Neuronal stem cell (in vitro differentiated cells): Measurements from ENCODE around the gene AGAP1.

Source experiments
- DNase-seq: peaks from one replicate; pipeline ENCODE4 v3.0.0-alpha.2; 2013; ENCODE audit warnings: low spot score
- H2AFZ ChIP-seq: one replicate; pipeline ENCODE4 v1.6.1; 2013; ENCODE audit warnings: mild to moderate bottlenecking, low read length, inconsistent platforms
- H2AK5ac ChIP-seq: 2 replicates; pipeline ENCODE4 v1.6.1; 2013; ENCODE audit warnings: low read depth, mild to moderate bottlenecking, inconsistent platforms, low read length, moderate library complexity, mixed read lengths
- H2BK120ac ChIP-seq: 2 replicates; pipeline ENCODE4 v1.6.1; 2013; ENCODE audit warnings: low read depth, mild to moderate bottlenecking, inconsistent platforms, low read length, moderate library complexity, mixed read lengths
- H2BK12ac ChIP-seq: one replicate; pipeline ENCODE4 v1.6.1; 2013; ENCODE audit warnings: low read length, inconsistent platforms
- H2BK15ac ChIP-seq: 2 replicates; pipeline ENCODE4 v1.6.1; 2013; ENCODE audit warnings: mild to moderate bottlenecking, low read length, inconsistent platforms, mixed read lengths
- H2BK5ac ChIP-seq: one replicate; pipeline ENCODE4 v1.6.1; 2013; ENCODE audit warnings: inconsistent platforms, mild to moderate bottlenecking, low read length, moderate library complexity
- H3K14ac ChIP-seq: one replicate; pipeline ENCODE4 v1.6.1; 2013; ENCODE audit warnings: low read length, inconsistent platforms
- H3K18ac ChIP-seq: 2 replicates; pipeline ENCODE4 v1.6.1; 2013; ENCODE audit warnings: low read length, inconsistent platforms
- H3K23ac ChIP-seq: 2 replicates; pipeline ENCODE4 v1.6.1; 2013; ENCODE audit warnings: low read depth, mild to moderate bottlenecking, mixed read lengths, low read length, inconsistent platforms; ENCODE audit not compliant: poor library complexity
- H3K27ac ChIP-seq: replicated peaks from 3 replicates; pipeline ENCODE4 v1.5.1; 2013; ENCODE audit warnings: low read length, inconsistent platforms
- H3K27me3 ChIP-seq, 3 experiments: 2 replicates each; pipeline ENCODE4 v1.6.1; 2013; ENCODE audit warnings: low read length in 3 of 3, mild to moderate bottlenecking in 2 of 3, inconsistent platforms in 1 of 3, low read depth in 1 of 3, mixed read lengths in 1 of 3, moderate library complexity in 1 of 3; ENCODE audit not compliant: control insufficient read depth in 3 of 3, insufficient read depth in 3 of 3
- H3K36me3 ChIP-seq, 2 donors: replicated peaks in 1 of 2; 2 replicates each; pipeline ENCODE4 v1.6.1; 2013; ENCODE audit warnings: low read length in 2 of 2; ENCODE audit not compliant: control insufficient read depth in 2 of 2, insufficient read depth in 2 of 2
- H3K4ac ChIP-seq: 2 replicates; pipeline ENCODE4 v1.6.1; 2013; ENCODE audit warnings: inconsistent platforms, mild to moderate bottlenecking, low read length, moderate library complexity
- H3K4me1 ChIP-seq, 2 donors: 1 replicate in 1 of 2; 2 replicates in 1 of 2; pipeline ENCODE4 v1.6.1; 2013; ENCODE audit warnings: low read length in 2 of 2, low read depth in 1 of 2; ENCODE audit not compliant: control insufficient read depth in 2 of 2, insufficient read depth in 1 of 2
- H3K4me2 ChIP-seq: one replicate; pipeline ENCODE4 v1.6.1; 2013; ENCODE audit warnings: mild to moderate bottlenecking, low read length, inconsistent platforms; ENCODE audit not compliant: insufficient read depth, poor library complexity, severe bottlenecking
- H3K4me3 ChIP-seq, 2 donors: 2 replicates each; pipeline ENCODE4 v1.5.1; 2013; ENCODE audit warnings: low read length in 2 of 2, mild to moderate bottlenecking in 2 of 2, inconsistent platforms in 1 of 2, moderate library complexity in 1 of 2
- H3K79me1 ChIP-seq: one replicate; pipeline ENCODE4 v1.6.1; 2013; ENCODE audit warnings: low read depth, mild to moderate bottlenecking, inconsistent platforms, low read length, moderate library complexity
- H3K9ac ChIP-seq: one replicate; pipeline ENCODE4 v1.6.1; 2013; ENCODE audit warnings: mild to moderate bottlenecking, low read depth, low read length, inconsistent platforms; ENCODE audit not compliant: poor library complexity
- H3K9me3 ChIP-seq, 2 donors: replicated peaks in 1 of 2; 2 replicates each; pipeline versions ENCODE3 to v1.6.1; 2013; ENCODE audit warnings: low read length in 2 of 2, mild to moderate bottlenecking in 2 of 2, inconsistent platforms in 1 of 2, low read depth in 1 of 2, mixed read lengths in 1 of 2, moderate library complexity in 1 of 2; ENCODE audit not compliant: control insufficient read depth in 2 of 2, insufficient read depth in 1 of 2
- H4K8ac ChIP-seq: one replicate; pipeline ENCODE4 v1.6.1; 2013; ENCODE audit warnings: low read depth, mild to moderate bottlenecking, inconsistent platforms, low read length, moderate library complexity
- H4K91ac ChIP-seq: one replicate; pipeline ENCODE4 v1.6.1; 2013; ENCODE audit warnings: low read length, low read depth, mild to moderate bottlenecking, inconsistent platforms; ENCODE audit not compliant: poor library complexity
- WGBS, 2 donors: extraction: QIAGEN DNeasy Blood & Tissue Kit; methylation state at CpG; one replicate each; pipeline ENCODE4 v1.1.7; 2013; ENCODE audit warnings: missing lambda C conversion rate in 2 of 2, mixed read lengths in 1 of 2; ENCODE audit not compliant: insufficient read length in 2 of 2, insufficient replicate concordance in 1 of 2; ENCODE audit errors: extremely low coverage in 2 of 2; 5-methylcytosine and 5-hydroxymethylcytosine counted together

The AGAP1 gene

DNA sequence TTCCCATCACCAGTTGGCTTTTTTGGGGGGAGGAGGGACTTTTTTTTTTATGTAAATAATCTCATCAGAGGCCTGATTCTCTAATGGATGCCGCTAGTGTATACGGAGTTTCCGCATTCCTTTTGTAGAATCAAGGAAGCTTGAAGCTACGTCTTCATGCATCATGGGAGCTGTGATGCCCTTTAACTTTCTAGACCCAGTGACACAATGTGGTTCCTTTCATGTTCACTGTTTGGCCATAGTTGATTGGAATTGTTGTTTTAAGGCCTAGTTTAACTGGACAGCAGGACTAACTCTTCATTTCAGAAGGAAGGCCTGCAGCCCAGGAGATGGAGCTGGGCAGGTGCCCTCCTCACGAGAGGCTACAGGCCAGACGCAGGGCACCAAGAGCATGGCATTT lies 287.9 kb downstream of the AGAP1 start:
- Histone ChIP-seq H4K91ac (no peak overlapping the region), H2BK5ac (no peak overlapping the region), H3K27me3 (peaks cover 0 to 1% (median 0%) of the 10 kb centered on the region in 3 experiments), H4K8ac (no peak overlapping the region), H3K4me2 (no peak overlapping the region), H3K4me1 (peaks cover 0 to 14% of the 10 kb centered on the region in 2 donors), H2BK12ac (no peak overlapping the region), H3K9ac (no peak overlapping the region), H3K79me1 (no peaks in the 10 kb centered on the region), H3K4ac (no peak overlapping the region), H3K23ac (no peak overlapping the region), H2AFZ (no peak overlapping the region), H2BK120ac (no peak overlapping the region), H3K36me3 (peaks cover 5 to 41% of the 10 kb centered on the region in 2 donors), H2BK15ac (no peak overlapping the region), H3K14ac (no peak overlapping the region), H3K4me3 (no peak overlapping the region), H2AK5ac (no peak overlapping the region), H3K9me3 (no peaks in the 10 kb centered on the region), H3K27ac (no peak overlapping the region), H3K18ac (no peak overlapping the region)
- no peak for DNase-seq
- WGBS, 2 donors, result no CpG with 5 or more reads among the region's 6 CpGs

- Histone ChIP-seq H3K14ac (no peak overlapping the region), H3K36me3 (peaks cover 7 to 39% of the 10 kb centered on the region in 2 donors)
- no CpG with 5 or more reads among the region's 4 CpGs for whole genome bisulfite sequencing, 2 donors
Measured at GRCh38 chr2:235784788-235785187, 290.9 kb downstream of the AGAP1 start.

DNA sequence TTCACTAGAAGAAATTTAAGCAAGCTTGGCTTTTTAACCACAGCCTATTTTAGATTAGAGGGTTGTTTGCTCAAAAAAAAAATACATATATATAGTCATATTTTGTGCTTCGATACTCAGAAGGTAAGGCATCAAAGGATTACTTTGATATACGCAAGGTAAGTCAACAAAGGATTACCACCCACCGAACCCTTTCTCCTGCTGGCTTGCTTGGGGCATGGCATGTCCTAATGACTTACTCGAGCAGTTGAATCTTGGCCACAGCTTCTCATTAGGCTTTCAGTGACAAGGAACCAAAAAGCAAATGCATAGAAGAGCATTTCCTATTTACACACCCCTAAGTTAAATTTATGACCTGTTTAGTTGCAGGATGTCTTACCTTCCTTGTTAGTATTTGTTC lies 295.7 kb downstream of the AGAP1 start:
- Histone ChIP-seq H3K79me1 (no peaks in the 10 kb centered on the region), H3K4me2 (no peak overlapping the region), H2AK5ac (no peak overlapping the region), H3K4me1 (peaks cover 0 to 4% of the 10 kb centered on the region in 2 donors), H3K9ac (no peak overlapping the region), H3K23ac (no peak overlapping the region), H3K14ac (no peak overlapping the region), H3K27ac (no peak overlapping the region), H3K27me3 (no peaks in the 10 kb centered on the region), H3K36me3 (peaks cover 5 to 28% of the 10 kb centered on the region in 2 donors), H2BK120ac (no peak overlapping the region), H3K4me3 (no peak overlapping the region), H2BK12ac (no peak overlapping the region), H2BK15ac (no peak overlapping the region), H2BK5ac (no peak overlapping the region), H3K9me3 (no peaks in the 10 kb centered on the region), H4K8ac (no peak overlapping the region), H2AFZ (no peak overlapping the region), H3K4ac (no peak overlapping the region), H3K18ac (no peak overlapping the region), H4K91ac (no peak overlapping the region)
- no CpG with 5 or more reads among the region's 4 CpGs for WGBS, 2 donors
- DNase-seq, result no peak

More at GRCh38 chr2:235784788-235785187, 290.9 kb downstream of the AGAP1 start:
- H3K79me1 ChIP-seq, result no peaks in the 10 kb centered on the region
- no peak overlapping the region for H2AFZ ChIP-seq
- H3K4me3 ChIP-seq, result no peak overlapping the region
- no peak overlapping the region for H3K27ac ChIP-seq
- no peak overlapping the region for H4K91ac ChIP-seq
- no peak overlapping the region for H2AK5ac ChIP-seq
- H3K4me1 ChIP-seq, result peaks cover 0 to 14% of the 10 kb centered on the region in 2 donors
- peaks cover 0 to 1% (median 0%) of the 10 kb centered on the region in 3 experiments for H3K27me3 ChIP-seq
- no peak overlapping the region for H2BK12ac ChIP-seq
- no peak overlapping the region for H3K4ac ChIP-seq
- no peak overlapping the region for H3K9ac ChIP-seq
- H3K9me3 ChIP-seq, result no peaks in the 10 kb centered on the region
- H4K8ac ChIP-seq, result no peak overlapping the region
- H2BK5ac ChIP-seq, result no peak overlapping the region
- no peak overlapping the region for H2BK15ac ChIP-seq
- no peak overlapping the region for H3K4me2 ChIP-seq
- no peak overlapping the region for H2BK120ac ChIP-seq
- DNase-seq, result no peak
- no peak overlapping the region for H3K18ac ChIP-seq
- no peak overlapping the region for H3K23ac ChIP-seq

- Histone ChIP-seq H3K14ac (no peak overlapping the region), H3K36me3 (peaks cover 6 to 21% of the 10 kb centered on the region in 2 donors), H3K27me3 (no peaks in the 10 kb centered on the region), H2AFZ (no peak overlapping the region), H3K79me1 (no peaks in the 10 kb centered on the region), H2BK5ac (no peak overlapping the region), H2BK12ac (no peak overlapping the region), H3K9ac (no peak overlapping the region), H2BK15ac (no peak overlapping the region), H3K4me1 (no peaks in the 10 kb centered on the region), H4K91ac (no peak overlapping the region), H3K9me3 (no peaks in the 10 kb centered on the region), H3K27ac (no peak overlapping the region), H3K23ac (no peak overlapping the region), H3K4ac (no peak overlapping the region), H4K8ac (peak overlapping the region; percentile 73), H2BK120ac (no peak overlapping the region), H3K4me3 (no peak overlapping the region), H2AK5ac (no peak overlapping the region), H3K18ac (no peak overlapping the region), H3K4me2 (no peak overlapping the region)
- DNase-seq, result no peak
- WGBS, 2 donors, result no CpG with 5 or more reads among the region's 13 CpGs
Measured at GRCh38 chr2:235793163-235793752, 299.4 kb downstream of the AGAP1 start.
